Effector memory CD4-positive, alpha-beta T cell (primary cell): ENCODE results near the gene CCNL2.
A peak's percentile ranks its signal among the peaks of the same experiment; 100 is the strongest.
"Not testable (repeated sequence)": the region's sequence is repeated elsewhere in the genome, so short reads cannot be mapped to it uniquely, and the experiment has no call there.

Source experiments
- DNase-seq, 3 donors: peaks; one replicate each; pipeline ENCODE4 v3.0.0-alpha.2; 2020
- H3K27ac ChIP-seq: 2 replicates; pipeline ENCODE4 v1.7.0; 2013; ENCODE audit warnings: mild to moderate bottlenecking, low read length, moderate library complexity; ENCODE audit not compliant: insufficient read depth, poor library complexity, severe bottlenecking
- H3K27me3 ChIP-seq: replicated peaks from 2 replicates; pipeline ENCODE4 v1.7.0; 2013; ENCODE audit warnings: mild to moderate bottlenecking, low read length; ENCODE audit not compliant: insufficient read depth, control insufficient read depth, poor library complexity, severe bottlenecking
- H3K36me3 ChIP-seq: 2 replicates; pipeline ENCODE4 v1.7.0; 2013; ENCODE audit warnings: mild to moderate bottlenecking, low read length, moderate library complexity; ENCODE audit not compliant: control insufficient read depth, insufficient read depth
- H3K4me1 ChIP-seq: 2 replicates; pipeline ENCODE4 v1.7.0; 2013; ENCODE audit warnings: low read length, mild to moderate bottlenecking; ENCODE audit not compliant: control insufficient read depth, insufficient read depth, poor library complexity, severe bottlenecking
- H3K4me3 ChIP-seq: 2 replicates; pipeline ENCODE4 v1.7.0; 2013; ENCODE audit warnings: low read length, low read depth, mild to moderate bottlenecking; ENCODE audit not compliant: insufficient read depth, poor library complexity, severe bottlenecking
- H3K9me3 ChIP-seq: 2 replicates; pipeline ENCODE4 v1.7.0; 2013; ENCODE audit warnings: mild to moderate bottlenecking, low read length, moderate library complexity; ENCODE audit not compliant: control insufficient read depth

CCNL2 gene

DNA sequence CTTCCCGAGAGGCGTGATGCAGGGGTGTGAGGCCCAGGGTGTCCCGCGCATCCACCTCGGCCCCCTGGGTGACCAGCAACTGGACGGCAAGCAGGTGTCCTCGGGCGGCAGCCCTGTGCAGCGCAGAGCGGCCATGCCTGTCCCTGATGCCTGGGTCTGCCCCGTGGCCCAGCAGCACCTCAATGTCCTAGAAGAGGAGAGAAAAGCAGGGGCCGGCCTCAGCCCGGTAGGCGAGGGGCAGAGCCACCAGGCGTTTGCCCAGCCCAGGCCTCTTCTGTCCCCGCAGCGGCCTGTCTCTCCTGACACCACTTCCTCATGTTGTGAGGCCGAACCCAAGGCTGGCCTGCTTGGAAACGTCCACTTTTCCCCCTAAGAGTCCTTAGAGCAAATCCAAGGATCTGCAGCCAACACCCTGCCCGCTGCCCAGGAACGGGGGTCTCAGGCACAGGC, 20.3 kb upstream of the CCNL2 start:
- no peak for DNase-seq
- H3K4me3 ChIP-seq = no peak overlapping the region

DNA sequence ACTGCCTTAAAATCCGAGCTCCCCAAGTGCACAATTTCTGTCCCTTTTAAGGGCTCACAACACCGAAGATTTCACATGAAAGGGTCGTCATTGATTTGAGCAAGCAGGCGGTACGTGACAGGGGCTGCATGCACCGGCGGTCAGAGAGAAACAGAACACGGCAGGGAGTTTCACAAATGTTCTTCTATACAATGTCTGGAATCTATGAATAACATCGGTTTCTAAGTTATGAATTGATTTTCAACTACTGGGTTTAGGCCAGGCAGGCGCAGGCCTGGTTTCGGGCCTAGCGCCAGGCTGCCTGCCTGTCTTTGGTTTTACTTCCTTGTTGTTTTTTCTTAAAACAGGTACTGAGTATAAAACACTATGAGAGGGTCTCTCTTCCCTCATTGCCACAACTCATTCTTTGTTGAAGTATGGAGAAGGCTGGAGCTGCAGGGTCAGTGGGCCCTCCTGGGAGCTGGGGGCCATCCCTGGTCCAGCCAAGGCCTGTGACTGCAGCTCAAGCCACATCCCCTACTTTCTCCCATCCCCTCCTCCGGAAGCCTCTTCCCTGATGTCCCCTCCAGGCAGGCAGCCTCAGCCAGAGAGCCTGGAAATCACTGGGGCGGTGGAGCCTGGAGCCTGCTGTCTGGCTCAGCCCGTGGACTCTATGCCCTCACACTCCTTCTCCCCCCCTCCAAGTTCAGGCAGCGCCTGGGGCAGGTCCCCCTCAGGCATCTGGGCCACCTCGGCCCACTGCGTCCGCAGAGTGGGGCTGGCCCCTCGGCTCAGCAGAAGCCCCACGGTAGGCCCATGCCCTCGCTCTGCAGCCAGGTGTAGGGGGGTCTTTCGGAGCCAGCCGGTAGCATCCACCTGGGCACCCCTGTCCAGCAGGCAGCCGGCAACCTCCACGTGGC, 19.6 kb upstream of the CCNL2 start:
- Histone ChIP-seq H3K4me1 (no peaks in the 10 kb centered on the region), H3K9me3 (no peaks in the 10 kb centered on the region), H3K36me3 (no peaks in the 10 kb centered on the region), H3K27me3 (peaks cover 13% of the 10 kb centered on the region), H3K4me3 (no peak overlapping the region), H3K27ac (no peak overlapping the region)
- no peak for DNase-seq

More for the DNA sequence above, 20.3 kb upstream of the CCNL2 start:
- peaks cover 13% of the 10 kb centered on the region for H3K27me3 ChIP-seq
- no peaks in the 10 kb centered on the region for H3K4me1 ChIP-seq
- no peaks in the 10 kb centered on the region for H3K36me3 ChIP-seq
- no peaks in the 10 kb centered on the region for H3K9me3 ChIP-seq
- no peak overlapping the region for H3K27ac ChIP-seq

GRCh38 chr1:1417825-1418463, 18.8 kb upstream of the CCNL2 start:
- H3K27ac ChIP-seq, DNase-seq, H3K36me3 ChIP-seq, H3K4me1 ChIP-seq, H3K9me3 ChIP-seq, H3K4me3 ChIP-seq: not testable (repeated sequence)
- H3K27me3 ChIP-seq = peaks cover 10% of the 10 kb centered on the region

DNA sequence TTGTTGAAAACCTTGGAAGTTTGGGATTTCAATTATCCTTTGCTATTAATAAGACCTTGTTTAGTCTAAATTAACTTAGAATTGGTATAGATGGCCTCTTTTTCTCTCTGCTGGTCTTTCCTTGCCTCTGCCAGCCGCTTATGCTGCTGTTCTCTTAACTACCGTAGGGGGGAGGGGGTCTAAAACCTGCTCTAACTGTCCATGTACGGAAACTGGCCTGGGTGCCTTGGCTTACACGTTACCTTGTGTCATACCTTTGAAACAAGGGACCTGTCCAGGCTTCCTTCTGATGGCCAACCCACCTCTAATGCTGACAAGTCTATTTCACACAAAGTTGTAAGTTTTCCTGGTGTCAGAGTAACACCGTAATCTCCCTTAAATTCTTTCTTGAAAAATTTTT, 18.3 kb upstream of the CCNL2 start:
- not testable (repeated sequence) for H3K9me3 ChIP-seq, H3K4me1 ChIP-seq, H3K27me3 ChIP-seq, DNase-seq, H3K4me3 ChIP-seq, H3K27ac ChIP-seq, H3K36me3 ChIP-seq

DNA sequence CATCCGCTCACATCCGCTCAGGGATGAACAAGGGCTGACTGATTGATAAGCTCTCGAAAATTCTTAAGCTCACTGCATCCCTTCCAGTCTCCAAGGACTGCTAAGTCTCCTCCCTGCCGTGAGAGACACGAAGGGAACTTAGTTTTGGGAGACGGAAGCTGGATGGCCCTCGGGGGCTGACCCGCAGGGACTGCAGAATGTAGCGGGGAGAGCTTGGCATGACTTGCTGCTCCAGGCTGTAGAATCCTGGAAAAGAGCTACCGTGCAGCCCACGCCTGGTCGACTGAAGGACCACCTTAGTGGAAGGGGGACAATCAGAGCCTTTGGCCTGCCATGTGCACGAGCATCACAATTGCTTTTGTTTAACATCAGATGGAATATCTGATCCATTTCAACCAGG, 16.6 kb upstream of the CCNL2 start:
- H3K9me3 ChIP-seq = no peaks in the 10 kb centered on the region

GRCh38 chr1:1412311-1412902, 13.3 kb upstream of the CCNL2 start:
- DNase-seq, H3K9me3 ChIP-seq, H3K36me3 ChIP-seq, H3K4me3 ChIP-seq, H3K27me3 ChIP-seq, H3K27ac ChIP-seq, H3K4me1 ChIP-seq: not testable (repeated sequence)

More for the DNA sequence above, 16.6 kb upstream of the CCNL2 start:
- DNase-seq = no peak
- H3K4me3 ChIP-seq = no peak overlapping the region
- peaks cover 2% of the 10 kb centered on the region for H3K27me3 ChIP-seq
- H3K27ac ChIP-seq = no peak overlapping the region
- no peaks in the 10 kb centered on the region for H3K36me3 ChIP-seq
- no peaks in the 10 kb centered on the region for H3K4me1 ChIP-seq

- DNase-seq = no peak
- no peak overlapping the region for H3K4me3 ChIP-seq
- no peaks in the 10 kb centered on the region for H3K27me3 ChIP-seq
- no peaks in the 10 kb centered on the region for H3K36me3 ChIP-seq
- no peak overlapping the region for H3K27ac ChIP-seq
- no peaks in the 10 kb centered on the region for H3K9me3 ChIP-seq
- peaks cover 4% of the 10 kb centered on the region for H3K4me1 ChIP-seq
Observed at GRCh38 chr1:1411626-1412025, 12.5 kb upstream of the CCNL2 start.

DNA sequence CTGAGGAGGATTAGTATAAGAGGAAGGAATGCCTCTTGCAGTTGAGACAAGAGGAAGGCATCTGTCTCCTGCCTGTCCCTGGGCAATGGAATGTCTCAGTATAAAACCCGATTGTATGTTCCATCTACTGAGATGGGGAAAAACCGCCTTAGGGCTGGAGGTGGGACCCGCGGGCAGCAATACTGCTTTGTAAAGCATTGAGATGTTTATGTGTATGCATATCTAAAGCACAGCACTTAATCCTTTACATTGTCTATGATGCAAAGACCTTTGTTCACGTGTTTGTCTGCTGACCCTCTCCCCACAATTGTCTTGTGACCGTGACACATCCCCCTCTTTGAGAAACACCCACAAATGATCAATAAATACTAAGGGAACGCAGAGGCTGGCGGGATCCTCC, 11.1 kb upstream of the CCNL2 start:
- DNase-seq, H3K27me3 ChIP-seq, H3K9me3 ChIP-seq, H3K27ac ChIP-seq, H3K36me3 ChIP-seq, H3K4me3 ChIP-seq: not testable (repeated sequence)
- peaks cover 15% of the 10 kb centered on the region for H3K4me1 ChIP-seq

DNA sequence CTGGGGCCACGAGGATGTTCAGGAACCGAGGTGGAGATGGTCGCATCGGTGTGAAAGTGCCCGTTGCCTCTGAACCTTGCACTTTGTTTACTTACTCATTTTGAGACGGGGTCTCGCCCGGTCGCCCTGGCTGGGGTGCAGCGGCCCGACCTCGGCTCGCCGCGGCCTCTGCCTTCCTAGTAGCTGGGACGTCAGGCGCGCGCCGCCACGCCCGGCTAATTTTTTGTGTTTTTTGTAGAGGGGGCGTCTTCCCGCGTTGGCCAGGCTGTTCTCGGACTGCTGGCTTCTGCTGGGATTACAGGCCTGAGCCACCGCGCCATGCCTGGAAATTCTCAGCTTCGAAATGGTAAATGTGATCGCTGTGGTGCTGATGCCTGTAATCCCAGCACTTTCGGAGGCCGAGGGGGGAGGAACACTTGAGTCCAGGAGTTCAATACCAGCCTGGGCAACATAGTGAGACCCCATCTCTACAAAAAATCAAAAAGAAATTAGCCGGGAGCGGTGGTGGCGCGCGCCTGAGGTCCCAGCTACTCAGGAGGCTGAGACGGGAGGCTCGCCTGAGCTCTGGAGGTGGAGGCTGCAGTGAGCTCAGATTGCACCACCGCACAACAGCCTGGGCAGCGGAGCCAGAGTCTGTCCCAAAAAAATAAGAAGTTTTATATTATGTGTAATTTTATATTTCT, 8.6 kb upstream of the CCNL2 start:
- peaks cover 15% of the 10 kb centered on the region for H3K4me1 ChIP-seq
- H3K4me3 ChIP-seq = peak overlapping the region; percentile 97
- H3K27me3 ChIP-seq = no peaks in the 10 kb centered on the region
- H3K36me3 ChIP-seq = peaks cover 20% of the 10 kb centered on the region
- peak in 1 of 3 donors; percentile 15 for DNase-seq
- peak overlapping the region; percentile 84 for H3K27ac ChIP-seq
- H3K9me3 ChIP-seq = no peaks in the 10 kb centered on the region
